Large intestine (tissue), 3 donors: ENCODE measurements around the gene KLHL40. TPM values are rescaled to one million over a fixed set of nuclear protein-coding genes. Genes with fewer than 3 reads are reported as not detected.

Experiments used
- DNase-seq, 2 donors: peaks; one replicate each; pipeline versions ENCODE4 v3.0.0 to v3.0.0-alpha.2; 2013
- H3K27ac ChIP-seq: one replicate; pipeline ENCODE4 v1.5.1; 2013; ENCODE audit warnings: low read length
- H3K27me3 ChIP-seq: 2 replicates; pipeline ENCODE4 v1.6.1; 2013; ENCODE audit warnings: low read length; ENCODE audit not compliant: control insufficient read depth, insufficient read depth
- H3K36me3 ChIP-seq: 2 replicates; pipeline ENCODE4 v1.6.1; 2013; ENCODE audit warnings: low read length; ENCODE audit not compliant: control insufficient read depth, insufficient read depth
- H3K4me1 ChIP-seq: one replicate; pipeline ENCODE4 v1.6.1; 2013; ENCODE audit warnings: low read length; ENCODE audit not compliant: control insufficient read depth, insufficient read depth
- H3K4me3 ChIP-seq: one replicate; pipeline ENCODE4 v1.5.1; 2013; ENCODE audit warnings: low read length
- H3K9me3 ChIP-seq: one replicate; pipeline ENCODE4 v1.6.1; 2013; ENCODE audit warnings: mild to moderate bottlenecking, low read depth, low read length, moderate library complexity; ENCODE audit not compliant: control insufficient read depth
- WGBS: methylation state at CpG from one replicate; pipeline ENCODE4 v1.1.5; 2013; ENCODE audit warnings: low lambda C conversion rate; ENCODE audit not compliant: insufficient coverage; 5-methylcytosine and 5-hydroxymethylcytosine counted together
- polyA plus RNA-seq: library from polyadenylated mRNA; unstranded; fragments of 120-200 nt; gene quantifications from one replicate; pipeline ENCODE4 v1.2.1, GENCODE V29; 2013

Gene KLHL40
- polyA plus RNA-seq, 1 donor: 0.25 TPM

DNA sequence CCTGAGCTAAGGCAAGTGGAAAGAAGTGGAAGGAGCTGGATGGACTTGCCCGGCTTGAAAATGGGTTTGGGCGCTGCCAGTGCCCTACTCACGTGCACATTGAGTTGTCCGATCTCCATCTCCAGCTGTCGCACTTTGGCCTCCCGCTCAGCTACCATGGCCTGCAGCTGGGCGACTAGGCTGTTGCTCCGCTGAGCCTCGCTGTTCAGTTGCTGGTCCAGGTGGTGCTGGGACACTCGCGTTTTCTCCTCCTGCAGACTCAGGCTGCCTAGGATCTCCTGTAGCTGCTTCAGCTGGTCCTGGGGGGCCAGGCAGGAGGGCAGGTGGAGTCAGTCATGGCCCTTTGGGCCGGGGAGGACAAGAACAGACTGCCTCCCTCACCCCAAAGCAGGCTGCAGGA is 50.3 kb downstream of the KLHL40 start:
- H3K27ac ChIP-seq: no peak overlapping the region
- no peaks in the 10 kb centered on the region for H3K27me3 ChIP-seq
- no CpG with 5 or more reads among the region's 12 CpGs for WGBS
- DNase-seq: no peak
- H3K9me3 ChIP-seq: no peaks in the 10 kb centered on the region
- no peaks in the 10 kb centered on the region for H3K4me1 ChIP-seq
- H3K4me3 ChIP-seq: no peak overlapping the region
- no peaks in the 10 kb centered on the region for H3K36me3 ChIP-seq

DNA sequence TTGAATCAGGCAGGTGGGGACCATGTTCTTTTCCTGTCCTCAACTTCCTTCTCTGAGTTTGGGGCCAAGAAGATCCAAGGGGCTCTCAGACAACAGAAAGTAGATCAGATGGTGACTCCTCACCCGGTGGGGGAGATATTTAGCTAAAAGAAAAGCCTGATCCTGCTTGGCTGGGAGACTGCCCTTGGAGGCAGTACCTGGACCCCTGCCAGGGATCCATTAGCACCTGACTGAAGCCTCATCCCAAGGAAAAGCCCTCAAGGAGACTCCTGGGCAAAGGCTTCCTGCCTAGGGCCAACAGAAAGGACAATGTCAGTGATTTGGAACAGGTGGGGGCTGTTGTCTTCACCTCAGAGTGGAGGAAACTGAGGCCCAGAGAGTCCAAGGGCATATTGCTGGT is 50.7 kb downstream of the KLHL40 start:
- H3K27ac ChIP-seq: no peak overlapping the region
- H3K27me3 ChIP-seq: no peaks in the 10 kb centered on the region
- H3K9me3 ChIP-seq: no peaks in the 10 kb centered on the region
- no peaks in the 10 kb centered on the region for H3K4me1 ChIP-seq
- no peaks in the 10 kb centered on the region for H3K36me3 ChIP-seq
- DNase-seq: no peak
- no peak overlapping the region for H3K4me3 ChIP-seq
- no CpG with 5 or more reads among the region's 1 CpG for WGBS

DNA sequence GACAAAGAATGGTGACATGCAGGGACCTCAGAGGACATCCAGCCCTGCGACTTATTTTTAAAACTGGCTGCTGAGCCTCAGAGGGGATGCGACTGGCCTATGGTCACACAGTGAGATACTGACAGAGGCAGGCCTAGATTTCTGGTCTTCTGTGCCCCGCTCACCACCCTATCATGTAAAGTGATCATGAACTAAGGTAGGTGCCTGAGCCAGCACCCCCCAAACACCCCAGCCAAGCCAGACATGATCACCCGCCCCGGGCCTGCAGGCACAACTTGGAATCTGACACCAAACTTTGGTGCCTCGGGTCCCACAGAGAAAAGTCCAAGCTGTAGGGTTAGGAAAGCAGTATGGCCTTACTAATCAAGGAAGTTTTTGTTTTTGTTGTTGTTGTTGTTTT is 51.2 kb downstream of the KLHL40 start:
- no peaks in the 10 kb centered on the region for H3K27me3 ChIP-seq
- DNase-seq: no peak
- H3K4me3 ChIP-seq: no peak overlapping the region
- H3K4me1 ChIP-seq: no peaks in the 10 kb centered on the region
- H3K27ac ChIP-seq: no peak overlapping the region
- no CpG with 5 or more reads among the region's 6 CpGs for WGBS
- no peaks in the 10 kb centered on the region for H3K9me3 ChIP-seq
- H3K36me3 ChIP-seq: no peaks in the 10 kb centered on the region

DNA sequence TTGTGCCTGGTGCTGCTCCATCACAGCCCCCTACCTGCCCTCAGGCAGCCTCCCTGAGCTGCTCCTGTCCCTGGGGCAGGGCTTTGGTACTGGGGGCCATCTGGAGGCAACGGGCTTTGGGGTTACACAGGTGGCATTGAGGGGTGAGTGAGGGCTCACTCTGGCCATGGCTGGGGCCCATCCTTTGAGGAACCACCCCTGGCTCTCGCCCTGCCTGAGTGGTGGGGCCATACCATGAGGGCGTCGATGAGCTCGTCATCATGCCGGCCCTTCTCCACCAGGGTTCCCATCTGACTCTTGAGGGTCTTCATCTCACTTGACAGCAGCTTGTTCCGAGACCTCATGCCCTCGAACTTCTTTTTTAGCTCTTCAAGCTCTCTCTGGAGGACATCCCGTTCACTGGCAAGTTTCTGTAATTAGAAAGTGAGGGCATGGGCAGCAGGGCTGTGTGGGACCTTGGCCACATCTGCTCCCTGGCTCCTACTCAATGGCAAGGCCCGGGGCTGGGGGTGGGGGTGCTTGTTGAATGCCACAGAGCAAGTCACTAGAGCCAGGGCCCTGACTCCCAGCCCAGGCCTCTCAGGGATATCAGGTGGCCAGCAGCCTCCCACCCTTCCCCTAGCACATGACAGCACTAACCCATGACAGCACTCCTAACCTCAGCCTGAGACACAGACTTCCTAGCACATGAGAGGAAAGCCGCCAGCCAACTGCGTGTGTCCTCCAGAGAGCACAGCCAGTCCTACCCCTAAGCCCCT is 54.2 kb downstream of the KLHL40 start:
- no peaks in the 10 kb centered on the region for H3K27me3 ChIP-seq
- H3K36me3 ChIP-seq: no peaks in the 10 kb centered on the region
- no peak overlapping the region for H3K4me3 ChIP-seq
- no peak for DNase-seq
- no peaks in the 10 kb centered on the region for H3K4me1 ChIP-seq
- no peak overlapping the region for H3K27ac ChIP-seq
- no CpG with 5 or more reads among the region's 12 CpGs for WGBS
- H3K9me3 ChIP-seq: no peaks in the 10 kb centered on the region

DNA sequence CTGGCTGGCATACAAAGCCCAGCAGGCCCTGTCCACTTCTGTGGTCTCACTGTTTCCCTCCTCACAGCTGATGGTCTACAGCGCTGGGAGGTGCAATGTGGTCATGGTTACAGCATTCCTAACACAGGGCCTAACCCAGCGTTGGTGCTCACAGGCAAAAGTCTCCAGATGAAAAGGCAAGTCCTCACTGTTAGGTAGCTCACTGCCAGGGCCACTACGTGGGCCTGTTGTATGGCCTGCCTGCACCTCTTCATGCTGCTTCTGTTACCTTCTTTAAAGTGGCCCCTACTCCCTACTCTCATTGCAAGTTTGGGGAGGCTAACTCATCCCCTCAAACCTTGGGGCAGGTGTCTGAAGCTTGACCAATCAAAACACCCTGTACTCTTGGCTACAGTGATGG is 56.5 kb downstream of the KLHL40 start:
- Histone ChIP-seq H3K27ac (no peak overlapping the region), H3K4me1 (no peaks in the 10 kb centered on the region), H3K9me3 (no peaks in the 10 kb centered on the region), H3K4me3 (no peak overlapping the region), H3K27me3 (no peaks in the 10 kb centered on the region), H3K36me3 (no peaks in the 10 kb centered on the region)
- no CpG with 5 or more reads among the region's 3 CpGs for WGBS
- no peak for DNase-seq

Other genes with a start within 250 kb of the KLHL40 start
- gene VIPR1, start 182.9 kb upstream of the KLHL40 start, polyA plus RNA-seq: 75.3 TPM
- 49.2 TPM for gene SEC22C, start 103.6 kb upstream of the KLHL40 start, polyA plus RNA-seq
- 47.5 TPM for gene SS18L2, start 94.7 kb upstream of the KLHL40 start, polyA plus RNA-seq
- 138 TPM for gene NKTR, start 84.9 kb upstream of the KLHL40 start, polyA plus RNA-seq
- gene ZBTB47, start 31.8 kb upstream of the KLHL40 start, polyA plus RNA-seq: 12.5 TPM
- 0.18 TPM for gene HHATL, start 17.3 kb downstream of the KLHL40 start, polyA plus RNA-seq
- gene CCDC13, start 87.7 kb downstream of the KLHL40 start, polyA plus RNA-seq: 0.40 TPM
- gene HIGD1A, start 119.0 kb downstream of the KLHL40 start, polyA plus RNA-seq: 119 TPM
- gene ACKR2, start 123.9 kb downstream of the KLHL40 start, polyA plus RNA-seq: 2.6 TPM
- 0.75 TPM for gene CYP8B1, start 190.3 kb downstream of the KLHL40 start, polyA plus RNA-seq
- gene ZNF662, start 220.6 kb downstream of the KLHL40 start, polyA plus RNA-seq: 23.4 TPM